Esophagus muscularis mucosa (tissue), 3 donors: ENCODE data around the gene OR6T1.

Experiments
- POLR2A ChIP-seq: fragments of 450-650 bp; IDR thresholded peaks from one replicate; pipeline ENCODE4 v1.6.1; 2017; ENCODE audit warnings: antibody characterized with exemption, moderate library complexity, mild to moderate bottlenecking, low read depth
- TF ChIP-seq, protein P1 (sequence below), 3 experiments: fragments of 200-600 bp in 2 of 3; fragments of 450-650 bp in 1 of 3; sonication (generic) in 2 of 3; IDR thresholded peaks; one replicate each; pipeline ENCODE4 v1.5.1; 2017 to 2019; ENCODE audit warnings: antibody characterized with exemption in 3 of 3, mild to moderate bottlenecking in 2 of 3, moderate library complexity in 1 of 3

DNA sequence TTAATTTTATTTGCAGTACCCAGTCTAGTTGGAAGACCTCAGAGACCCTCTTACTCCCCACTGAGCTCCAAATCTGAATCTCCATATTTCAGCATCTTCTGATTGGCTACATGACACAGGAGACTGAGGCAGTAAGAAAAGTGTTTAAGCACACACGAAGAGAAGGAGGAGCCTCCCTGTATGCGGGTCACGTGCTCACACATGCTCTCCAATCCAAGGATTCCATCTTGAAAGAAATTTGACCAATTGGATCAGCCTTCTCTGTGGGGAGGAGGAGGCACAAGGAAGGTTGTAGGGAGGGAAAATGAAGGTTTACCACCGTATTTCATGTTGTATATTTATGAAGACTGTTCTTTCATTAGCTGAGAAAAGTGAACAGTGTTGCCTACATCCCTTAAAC, 1.2 kb downstream of the OR6T1 start:
- TF ChIP-seq, protein P1, sequence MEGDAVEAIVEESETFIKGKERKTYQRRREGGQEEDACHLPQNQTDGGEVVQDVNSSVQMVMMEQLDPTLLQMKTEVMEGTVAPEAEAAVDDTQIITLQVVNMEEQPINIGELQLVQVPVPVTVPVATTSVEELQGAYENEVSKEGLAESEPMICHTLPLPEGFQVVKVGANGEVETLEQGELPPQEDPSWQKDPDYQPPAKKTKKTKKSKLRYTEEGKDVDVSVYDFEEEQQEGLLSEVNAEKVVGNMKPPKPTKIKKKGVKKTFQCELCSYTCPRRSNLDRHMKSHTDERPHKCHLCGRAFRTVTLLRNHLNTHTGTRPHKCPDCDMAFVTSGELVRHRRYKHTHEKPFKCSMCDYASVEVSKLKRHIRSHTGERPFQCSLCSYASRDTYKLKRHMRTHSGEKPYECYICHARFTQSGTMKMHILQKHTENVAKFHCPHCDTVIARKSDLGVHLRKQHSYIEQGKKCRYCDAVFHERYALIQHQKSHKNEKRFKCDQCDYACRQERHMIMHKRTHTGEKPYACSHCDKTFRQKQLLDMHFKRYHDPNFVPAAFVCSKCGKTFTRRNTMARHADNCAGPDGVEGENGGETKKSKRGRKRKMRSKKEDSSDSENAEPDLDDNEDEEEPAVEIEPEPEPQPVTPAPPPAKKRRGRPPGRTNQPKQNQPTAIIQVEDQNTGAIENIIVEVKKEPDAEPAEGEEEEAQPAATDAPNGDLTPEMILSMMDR (IDR thresholded peaks at IDR 0.05): no peak
- TF ChIP-seq POLR2A: no peak
